Stimulated activated naive CD8-positive, alpha-beta T cell treated with anti-CD3 and anti-CD28 coated beads, Interleukin-15, amount 100 ng/mL, for 72 hours (primary cell): ENCODE results near the gene TNS1.
A peak's percentile ranks its signal among the peaks of the same experiment; 100 is the strongest.
"Not testable (repeated sequence)": the region's sequence is repeated elsewhere in the genome, so short reads cannot be mapped to it uniquely, and the experiment has no call there.

Experiments used
- ATAC-seq: fragments of 150-1000 bp; cut with Tn5 transposase; 2 replicates; pipeline ENCODE4 v1.10.0; 2021; ENCODE audit warnings: mild to moderate bottlenecking, moderate library complexity
- DNase-seq, 2 donors: peaks; one replicate each; pipeline ENCODE4 v3.0.0; 2021 to 2022
- H3K27ac Mint-ChIP-seq, 2 donors: one replicate each; pipeline ENCODE4 v1.8.0; 2022; ENCODE audit warnings: mild to moderate bottlenecking in 2 of 2, mixed read lengths in 2 of 2, moderate library complexity in 2 of 2
- H3K27me3 Mint-ChIP-seq: one replicate; pipeline ENCODE4 v1.8.0; 2022; ENCODE audit warnings: mixed read lengths
- H3K4me1 Mint-ChIP-seq: one replicate; pipeline ENCODE4 v1.8.0; 2022; ENCODE audit warnings: mild to moderate bottlenecking, mixed read lengths
- H3K4me3 Mint-ChIP-seq, 2 donors: one replicate each; pipeline ENCODE4 v1.8.0; 2022; ENCODE audit warnings: mild to moderate bottlenecking in 2 of 2, mixed read lengths in 2 of 2, moderate library complexity in 1 of 2
- H3K9me3 Mint-ChIP-seq, 2 donors: one replicate each; pipeline ENCODE4 v1.8.0; 2022; ENCODE audit warnings: mixed read lengths in 2 of 2

TNS1 gene

GRCh38 chr2:218023636-218024035 is 20.8 kb upstream of the TNS1 start:
- H3K27me3 Mint-ChIP-seq: no peaks in the 10 kb centered on the region

GRCh38 chr2:218022851-218023530 is 20.2 kb upstream of the TNS1 start:
- ATAC-seq: no peak
- H3K9me3 Mint-ChIP-seq: no peaks in the 10 kb centered on the region
- H3K4me3 Mint-ChIP-seq: no peak overlapping the region

More at GRCh38 chr2:218023636-218024035, 20.8 kb upstream of the TNS1 start:
- no peak overlapping the region for H3K4me3 Mint-ChIP-seq
- H3K9me3 Mint-ChIP-seq: no peaks in the 10 kb centered on the region
- H3K27ac Mint-ChIP-seq: no peak overlapping the region
- no peak for ATAC-seq
- no peak for DNase-seq
- H3K4me1 Mint-ChIP-seq: no peaks in the 10 kb centered on the region

GRCh38 chr2:218022131-218022850 is 19.5 kb upstream of the TNS1 start:
- H3K27me3 Mint-ChIP-seq: no peaks in the 10 kb centered on the region
- no peaks in the 10 kb centered on the region for H3K4me1 Mint-ChIP-seq
- no peak overlapping the region for H3K27ac Mint-ChIP-seq
- DNase-seq (no peak), ATAC-seq (no peak)
- H3K9me3 Mint-ChIP-seq: no peaks in the 10 kb centered on the region
- H3K4me3 Mint-ChIP-seq: no peak overlapping the region

More at GRCh38 chr2:218022851-218023530, 20.2 kb upstream of the TNS1 start:
- no peak for DNase-seq
- H3K27me3 Mint-ChIP-seq: no peaks in the 10 kb centered on the region
- H3K27ac Mint-ChIP-seq: no peak overlapping the region
- H3K4me1 Mint-ChIP-seq: no peaks in the 10 kb centered on the region

GRCh38 chr2:218021536-218022071 is 18.8 kb upstream of the TNS1 start:
- Mint-ChIP-seq H3K4me1 (no peaks in the 10 kb centered on the region), H3K27me3 (no peaks in the 10 kb centered on the region), H3K9me3 (no peaks in the 10 kb centered on the region), H3K4me3 (no peak overlapping the region), H3K27ac (peak overlapping the region in 1 of 2 donors; percentile 10)
- ATAC-seq (no peak), DNase-seq (no peak)

GRCh38 chr2:218020966-218021535 is 18.3 kb upstream of the TNS1 start:
- Mint-ChIP-seq H3K9me3 (no peaks in the 10 kb centered on the region), H3K27me3 (no peaks in the 10 kb centered on the region), H3K4me3 (no peak overlapping the region), H3K27ac (peak overlapping the region in 1 of 2 donors; percentile 58), H3K4me1 (no peaks in the 10 kb centered on the region)
- no peak for DNase-seq
- ATAC-seq: peak; percentile 4

- no peak overlapping the region for H3K4me3 Mint-ChIP-seq
- DNase-seq (no peak), ATAC-seq (no peak)
- no peak overlapping the region for H3K27ac Mint-ChIP-seq
- no peaks in the 10 kb centered on the region for H3K4me1 Mint-ChIP-seq
- H3K9me3 Mint-ChIP-seq: no peaks in the 10 kb centered on the region
- no peaks in the 10 kb centered on the region for H3K27me3 Mint-ChIP-seq
These were observed 17.5 kb upstream of the TNS1 start for GRCh38 chr2:218020281-218020680.

GRCh38 chr2:218019411-218020060 is 16.7 kb upstream of the TNS1 start:
- H3K4me3 Mint-ChIP-seq: no peak overlapping the region
- H3K27ac Mint-ChIP-seq: peak overlapping the region in 1 of 2 donors; percentile 27
- no peaks in the 10 kb centered on the region for H3K27me3 Mint-ChIP-seq
- ATAC-seq (no peak), DNase-seq (no peak)
- H3K9me3 Mint-ChIP-seq: no peaks in the 10 kb centered on the region
- H3K4me1 Mint-ChIP-seq: no peaks in the 10 kb centered on the region

- H3K27me3 Mint-ChIP-seq, H3K9me3 Mint-ChIP-seq, H3K27ac Mint-ChIP-seq, DNase-seq, H3K4me1 Mint-ChIP-seq, H3K4me3 Mint-ChIP-seq, ATAC-seq: not testable (repeated sequence)
These were observed 16.0 kb upstream of the TNS1 start for GRCh38 chr2:218018842-218019125.

- no peaks in the 10 kb centered on the region for H3K9me3 Mint-ChIP-seq
- ATAC-seq (no peak), DNase-seq (no peak)
- no peak overlapping the region for H3K4me3 Mint-ChIP-seq
- H3K27me3 Mint-ChIP-seq: peaks cover 20% of the 10 kb centered on the region
- H3K27ac Mint-ChIP-seq: no peak overlapping the region
- no peaks in the 10 kb centered on the region for H3K4me1 Mint-ChIP-seq
These were observed 14.6 kb upstream of the TNS1 start for GRCh38 chr2:218017211-218018053.

GRCh38 chr2:218016810-218017209 is 14.0 kb upstream of the TNS1 start:
- no peak for DNase-seq
- Mint-ChIP-seq H3K27ac (no peak overlapping the region), H3K4me1 (no peaks in the 10 kb centered on the region), H3K4me3 (no peak overlapping the region), H3K9me3 (no peaks in the 10 kb centered on the region), H3K27me3 (peaks cover 26% of the 10 kb centered on the region)
- no peak for ATAC-seq

GRCh38 chr2:218015586-218016521 is 13.1 kb upstream of the TNS1 start:
- no peak for DNase-seq
- Mint-ChIP-seq H3K4me1 (peaks cover 7% of the 10 kb centered on the region), H3K27ac (no peak overlapping the region), H3K9me3 (no peaks in the 10 kb centered on the region), H3K4me3 (no peak overlapping the region), H3K27me3 (peaks cover 35% of the 10 kb centered on the region)
- ATAC-seq: peak; percentile 3

GRCh38 chr2:218014706-218015585 is 12.2 kb upstream of the TNS1 start:
- H3K27me3 Mint-ChIP-seq: peaks cover 41% of the 10 kb centered on the region
- H3K4me3 Mint-ChIP-seq: no peak overlapping the region
- DNase-seq: no peak
- H3K9me3 Mint-ChIP-seq: no peaks in the 10 kb centered on the region
- ATAC-seq: no peak
- no peak overlapping the region for H3K27ac Mint-ChIP-seq
- peaks cover 11% of the 10 kb centered on the region for H3K4me1 Mint-ChIP-seq

GRCh38 chr2:218013289-218013688 is 10.5 kb upstream of the TNS1 start:
- H3K9me3 Mint-ChIP-seq: no peaks in the 10 kb centered on the region
- H3K4me1 Mint-ChIP-seq: peaks cover 21% of the 10 kb centered on the region
- H3K27me3 Mint-ChIP-seq: peaks cover 58% of the 10 kb centered on the region
- DNase-seq (no peak), ATAC-seq (no peak)
- no peak overlapping the region for H3K27ac Mint-ChIP-seq
- no peak overlapping the region for H3K4me3 Mint-ChIP-seq
